ENCODE measurements around the gene RADIL.

Gene RADIL

GRCh38 chr7:4851459-4852422 is 31.8 kb downstream of the RADIL start:
- DNase-seq (ENCODE audit: low read depth) = no peak

- DNase-seq (ENCODE audit: low read depth) = no peak
Observed at GRCh38 chr7:4850262-4850795, 33.2 kb downstream of the RADIL start.

- DNase-seq (ENCODE audit: low read depth) = no peak
Observed at GRCh38 chr7:4849390-4849789, 34.1 kb downstream of the RADIL start.

GRCh38 chr7:4845740-4846142 is 37.8 kb downstream of the RADIL start:
- no peak for DNase-seq (ENCODE audit: low read depth)

- DNase-seq (ENCODE audit: low read depth) = no peak
Observed at GRCh38 chr7:4842319-4843064, 41.0 kb downstream of the RADIL start.

GRCh38 chr7:4841836-4842235 is 41.7 kb downstream of the RADIL start:
- DNase-seq (ENCODE audit: low read depth) = no peak

GRCh38 chr7:4841007-4841784 is 42.3 kb downstream of the RADIL start:
- DNase-seq (ENCODE audit: low read depth) = no peak

- DNase-seq (ENCODE audit: low read depth) = no peak
Observed at GRCh38 chr7:4840079-4840501, 43.4 kb downstream of the RADIL start.

GRCh38 chr7:4838626-4839334 is 44.7 kb downstream of the RADIL start:
- no peak for DNase-seq (ENCODE audit: low read depth)

- DNase-seq (ENCODE audit: low read depth) = no peak
Observed at GRCh38 chr7:4837803-4838625, 45.5 kb downstream of the RADIL start.

GRCh38 chr7:4837041-4837802 is 46.3 kb downstream of the RADIL start:
- DNase-seq (ENCODE audit: low read depth) = no peak

GRCh38 chr7:4836206-4836661 is 47.3 kb downstream of the RADIL start:
- no peak for DNase-seq (ENCODE audit: low read depth)

- no peak for DNase-seq (ENCODE audit: low read depth)
Observed at GRCh38 chr7:4835398-4836205, 47.9 kb downstream of the RADIL start.

- no peak for DNase-seq (ENCODE audit: low read depth)
Observed at GRCh38 chr7:4834601-4835397, 48.7 kb downstream of the RADIL start.

GRCh38 chr7:4833691-4834600 is 49.6 kb downstream of the RADIL start:
- DNase-seq (ENCODE audit: low read depth) = no peak

GRCh38 chr7:4833176-4833575 is 50.3 kb downstream of the RADIL start:
- no peak for DNase-seq (ENCODE audit: low read depth)

- no peak for DNase-seq (ENCODE audit: low read depth)
Observed at GRCh38 chr7:4832711-4833110, 50.8 kb downstream of the RADIL start.

All from stimulated activated CD8-positive, alpha-beta memory T cell treated with anti-CD3 and anti-CD28 coated beads, Interleukin-12 subunit alpha, Interleukin-12 subunit beta, amount 100 ng/mL, for 1 hour (primary cell).